NCI-H526 (cell line): ENCODE results near the gene LGALSL.
A peak's percentile ranks its signal among the peaks of the same experiment; 100 is the strongest.
"Not testable (repeated sequence)": the region's sequence is repeated elsewhere in the genome, so short reads cannot be mapped to it uniquely, and the experiment has no call there.

Source experiments
- DNase-seq, 2 experiments: peaks; one replicate each; lab custom pipeline; 2025; lab: John Stamatoyannopoulos, UW

Gene LGALSL

GRCh38 chr2:64442801-64443429 lies 11.0 kb upstream of the LGALSL start:
- DNase-seq, result no peak

GRCh38 chr2:64445970-64446369 lies 8.0 kb upstream of the LGALSL start:
- DNase-seq, result not testable (repeated sequence)

GRCh38 chr2:64447317-64448040 lies 6.5 kb upstream of the LGALSL start:
- no peak for DNase-seq

- DNase-seq, result no peak
Measured at GRCh38 chr2:64448041-64448426, 5.9 kb upstream of the LGALSL start.

- no peak for DNase-seq
Measured at GRCh38 chr2:64451051-64451450, 2.9 kb upstream of the LGALSL start.

GRCh38 chr2:64454386-64455332 lies 697 bp downstream of the LGALSL start:
- peak in 1 of 2 experiments; percentile 74 for DNase-seq

- no peak for DNase-seq
Measured at GRCh38 chr2:64455545-64455944, 1.6 kb downstream of the LGALSL start.

- DNase-seq, result no peak
Measured at GRCh38 chr2:64456293-64456692, 2.3 kb downstream of the LGALSL start.

GRCh38 chr2:64457524-64457923 lies 3.6 kb downstream of the LGALSL start:
- DNase-seq, result no peak

GRCh38 chr2:64459575-64459974 lies 5.6 kb downstream of the LGALSL start:
- DNase-seq, result no peak

- DNase-seq, result no peak
Measured at GRCh38 chr2:64460330-64460729, 6.4 kb downstream of the LGALSL start.

GRCh38 chr2:64461271-64462058 lies 7.5 kb downstream of the LGALSL start:
- DNase-seq, result peak; percentile 70 to 75

- DNase-seq, result no peak
Measured at GRCh38 chr2:64462171-64462570, 8.2 kb downstream of the LGALSL start.

GRCh38 chr2:64462940-64463700 lies 9.2 kb downstream of the LGALSL start:
- DNase-seq, result no peak

GRCh38 chr2:64463781-64464180 lies 9.8 kb downstream of the LGALSL start:
- no peak for DNase-seq

- DNase-seq, result no peak
Measured at GRCh38 chr2:64466478-64467085, 12.6 kb downstream of the LGALSL start.

- DNase-seq, result no peak
Measured at GRCh38 chr2:64467096-64467843, 13.3 kb downstream of the LGALSL start.

- DNase-seq, result no peak
Measured at GRCh38 chr2:64469261-64469660, 15.3 kb downstream of the LGALSL start.

GRCh38 chr2:64470071-64470470 lies 16.1 kb downstream of the LGALSL start:
- DNase-seq, result no peak

- DNase-seq, result no peak
Measured at GRCh38 chr2:64470766-64471295, 16.9 kb downstream of the LGALSL start.
